GM23248 (cell line): ENCODE measurements around the gene SNAP25.

Experiments used
- EZH2 ChIP-seq: fragments of 200-600 bp; sonication (generic); IDR thresholded peaks from 2 replicates; pipeline ENCODE4 v1.6.1; 2018; ENCODE audit warnings: antibody characterized with exemption, mild to moderate bottlenecking; ENCODE audit not compliant: insufficient read depth, poor library complexity, severe bottlenecking
- EZH2phosphoT487 ChIP-seq: fragments of 200-600 bp; sonication (generic); IDR thresholded peaks from 2 replicates; pipeline ENCODE4 v1.6.1; 2018; ENCODE audit warnings: antibody characterized with exemption, moderate library complexity, mild to moderate bottlenecking, low read depth; ENCODE audit not compliant: insufficient read depth

DNA sequence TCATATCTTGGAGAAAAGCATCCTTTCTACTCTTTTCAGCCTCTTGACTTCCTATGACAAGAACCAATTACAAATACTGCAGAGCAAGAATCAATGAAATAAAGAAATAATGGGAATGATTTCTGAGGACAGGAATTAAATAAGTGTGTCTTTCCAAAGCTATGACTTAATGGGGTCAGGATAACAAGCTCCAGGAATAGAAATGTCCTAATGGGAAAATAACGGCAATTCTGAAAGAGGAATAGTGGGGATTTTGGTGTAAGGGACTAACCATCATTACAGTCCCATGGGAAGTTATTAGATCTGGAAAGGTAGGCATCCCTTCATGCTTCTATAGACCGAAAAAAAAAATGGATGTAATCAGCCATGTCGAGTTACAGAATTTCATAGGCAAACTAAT, 28.2 kb upstream of the SNAP25 start:
- TF ChIP-seq EZH2 = no peak
- no peak for TF ChIP-seq EZH2phosphoT487
